KBM-7 (cell line): ENCODE data around the gene TM2D3.

ENCODE experiments used
- DNase-seq: peaks from one replicate; pipeline ENCODE4 v3.0.0-alpha.2; 2015
- in situ Hi-C: fragments of 300-500 bp; cut with MboI; formaldehyde crosslinking; loops from 2 replicates; pipeline ENCODE4 v1.14.3; 2020; ENCODE audit warnings: low sequenced_read_pairs, low pct_unique_long_range_greater_than_20kb, mixed read lengths

TM2D3 gene

DNA sequence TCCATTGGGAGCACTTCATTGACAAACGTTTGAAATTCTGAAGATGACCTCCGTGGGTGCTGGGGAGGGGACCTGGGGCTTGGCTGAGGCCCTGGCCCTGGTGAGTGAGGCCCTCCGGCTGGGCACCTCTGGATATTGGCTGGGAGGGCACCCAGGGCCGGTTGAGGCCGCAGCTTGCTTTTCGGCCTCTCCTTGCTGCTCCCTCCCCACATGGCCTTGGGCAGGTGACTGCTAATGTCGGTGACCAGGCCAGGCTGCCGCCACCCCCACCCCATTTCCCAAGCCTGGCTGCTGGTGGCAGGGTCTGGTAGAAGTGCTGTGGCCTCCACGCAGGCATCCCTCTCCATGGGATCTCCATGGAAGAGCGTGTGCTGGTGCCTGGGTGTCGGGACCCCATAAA is 39.5 kb downstream of the TM2D3 start:
- in situ Hi-C loops: no loop called here

DNA sequence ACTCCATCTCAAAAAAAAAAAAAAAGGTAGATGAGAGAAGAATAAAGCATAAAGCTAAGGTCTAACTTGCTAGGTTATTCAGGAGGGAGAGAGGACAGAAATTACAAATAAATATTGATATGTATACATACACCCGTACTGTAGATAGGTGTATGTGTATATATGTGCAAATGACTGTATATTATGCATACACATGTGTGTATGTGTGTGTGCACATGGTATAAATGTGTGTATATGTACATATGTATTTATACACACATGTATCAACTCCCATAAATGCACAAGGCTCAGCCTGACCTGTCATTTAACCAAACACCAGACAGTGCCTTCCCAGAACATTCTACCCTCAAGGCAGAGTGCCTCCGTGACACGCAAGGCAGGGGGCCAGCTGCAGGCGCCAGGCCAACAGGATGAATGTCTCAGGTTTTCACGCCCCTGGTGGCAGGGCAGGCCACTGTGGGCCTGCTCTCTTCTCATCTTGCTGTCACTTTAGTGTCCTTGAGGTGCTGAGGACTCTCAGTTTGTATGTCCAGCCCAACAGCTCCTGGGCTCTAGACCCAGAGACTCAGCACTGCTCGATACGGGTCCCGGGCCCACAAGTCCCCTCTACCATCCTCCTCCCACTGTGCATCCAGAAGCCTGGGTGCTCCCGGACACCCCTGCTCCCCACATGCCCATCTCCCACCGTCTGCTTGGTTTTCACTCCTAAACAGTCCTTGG is 40.4 kb downstream of the TM2D3 start:
- DNase-seq: no peak
- in situ Hi-C loops: no loop called here

More for the DNA sequence above, 39.5 kb downstream of the TM2D3 start:
- DNase-seq: no peak

- in situ Hi-C loops: no loop called here
- no peak for DNase-seq
These were observed 41.2 kb downstream of the TM2D3 start for GRCh38 chr15:101611007-101611406.

DNA sequence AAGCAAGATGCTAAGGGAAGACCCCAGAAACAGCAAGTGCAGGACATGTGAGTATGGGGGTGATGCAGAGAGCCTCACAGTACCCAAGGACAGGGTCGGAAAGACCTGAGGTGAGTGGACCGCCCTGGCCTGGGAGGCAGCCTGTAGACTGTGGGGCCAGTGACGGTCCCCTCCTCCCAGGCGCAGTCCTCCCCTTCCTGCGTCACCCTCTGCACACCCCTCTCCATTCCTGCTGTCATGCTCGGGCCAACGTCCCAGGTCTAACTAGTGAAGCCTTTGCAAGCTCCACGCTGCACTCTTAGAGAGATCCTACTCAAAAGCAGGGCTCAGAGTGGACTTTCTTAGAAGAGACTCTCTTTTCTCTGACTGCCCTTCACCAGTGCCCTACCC is 41.6 kb downstream of the TM2D3 start:
- no peak for DNase-seq
- in situ Hi-C loops: no loop called here

DNA sequence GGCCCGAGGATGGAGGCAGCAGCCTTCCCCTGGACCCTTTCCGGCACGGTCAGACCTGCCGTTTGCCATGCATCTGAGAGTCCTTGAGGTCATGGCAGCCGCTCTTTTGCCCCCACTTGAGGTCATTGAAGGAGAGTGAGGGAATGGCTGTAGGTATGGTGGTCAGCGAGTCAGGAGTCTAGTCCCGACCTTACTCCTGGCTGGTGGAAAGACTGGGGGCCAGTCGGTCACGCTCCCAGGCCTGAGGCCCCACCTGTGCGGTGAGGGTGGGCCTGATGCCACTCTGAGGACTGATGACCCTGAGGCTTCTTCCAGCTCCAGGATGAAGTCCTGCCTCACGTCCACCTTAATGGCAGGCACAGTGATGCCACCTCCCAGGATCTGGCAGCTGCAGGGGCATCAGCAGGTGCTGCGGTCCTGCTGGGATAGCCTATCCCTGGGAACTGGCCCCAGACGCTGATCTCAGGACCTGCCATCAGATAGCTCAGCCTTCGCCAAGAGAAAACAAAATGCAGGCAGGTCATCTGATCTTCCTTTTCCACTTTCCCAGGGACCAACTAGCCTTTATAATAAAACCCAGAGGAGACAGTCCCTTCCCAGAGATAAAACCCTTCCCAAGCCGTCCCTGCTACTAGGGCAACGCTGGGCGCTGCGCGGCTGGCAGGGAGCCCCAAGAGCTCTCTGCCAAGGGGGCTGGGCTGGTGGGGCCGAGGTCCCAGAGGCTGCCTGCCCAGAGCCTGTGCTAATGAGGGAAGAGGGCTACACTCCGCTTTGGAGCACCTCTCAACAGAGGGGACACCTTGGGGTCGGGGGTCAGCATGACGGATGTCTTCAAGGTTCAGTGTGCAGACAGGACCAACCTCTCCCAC is 42.2 kb downstream of the TM2D3 start:
- in situ Hi-C loops: no loop called here
- no peak for DNase-seq

DNA sequence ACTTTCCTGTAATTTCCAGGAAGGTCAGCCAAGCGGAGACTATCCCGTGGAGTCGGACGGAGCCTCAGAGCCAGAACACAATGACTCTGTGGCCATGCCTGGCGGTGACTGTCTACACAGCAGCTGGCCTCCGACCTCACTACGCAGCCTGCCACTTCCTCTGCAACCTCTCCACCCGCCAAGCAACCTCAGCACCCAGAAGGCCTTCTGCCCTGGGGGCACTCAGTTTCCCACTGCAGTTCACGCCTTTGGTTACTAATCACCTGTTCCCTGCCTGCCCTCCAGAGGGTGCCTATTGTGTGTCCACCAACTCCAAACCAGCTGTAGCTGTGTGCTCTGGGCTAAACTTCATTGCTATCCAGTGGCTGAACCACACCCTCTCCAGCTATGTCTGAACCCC is 44.0 kb downstream of the TM2D3 start:
- in situ Hi-C loops: no loop called here
- DNase-seq: no peak

DNA sequence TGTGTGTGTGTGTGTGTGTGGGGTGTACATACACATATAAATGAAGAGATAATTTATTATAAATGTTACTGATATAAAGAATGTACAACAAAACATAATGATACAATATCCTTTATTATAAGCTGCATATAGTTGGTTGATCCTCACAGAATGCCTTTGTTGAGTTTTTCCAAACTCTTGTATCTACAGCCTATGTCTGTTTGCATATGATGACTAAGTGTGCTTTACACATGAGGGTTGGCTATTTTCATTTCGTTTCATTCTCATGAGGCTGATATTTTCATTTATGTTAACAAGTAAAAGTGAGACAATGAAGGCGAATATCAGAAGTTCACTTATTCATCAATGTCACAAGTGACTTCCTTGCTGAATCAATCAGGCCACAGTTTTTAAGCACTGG is 45.1 kb downstream of the TM2D3 start:
- DNase-seq: no peak
- in situ Hi-C loops: no loop called here

DNA sequence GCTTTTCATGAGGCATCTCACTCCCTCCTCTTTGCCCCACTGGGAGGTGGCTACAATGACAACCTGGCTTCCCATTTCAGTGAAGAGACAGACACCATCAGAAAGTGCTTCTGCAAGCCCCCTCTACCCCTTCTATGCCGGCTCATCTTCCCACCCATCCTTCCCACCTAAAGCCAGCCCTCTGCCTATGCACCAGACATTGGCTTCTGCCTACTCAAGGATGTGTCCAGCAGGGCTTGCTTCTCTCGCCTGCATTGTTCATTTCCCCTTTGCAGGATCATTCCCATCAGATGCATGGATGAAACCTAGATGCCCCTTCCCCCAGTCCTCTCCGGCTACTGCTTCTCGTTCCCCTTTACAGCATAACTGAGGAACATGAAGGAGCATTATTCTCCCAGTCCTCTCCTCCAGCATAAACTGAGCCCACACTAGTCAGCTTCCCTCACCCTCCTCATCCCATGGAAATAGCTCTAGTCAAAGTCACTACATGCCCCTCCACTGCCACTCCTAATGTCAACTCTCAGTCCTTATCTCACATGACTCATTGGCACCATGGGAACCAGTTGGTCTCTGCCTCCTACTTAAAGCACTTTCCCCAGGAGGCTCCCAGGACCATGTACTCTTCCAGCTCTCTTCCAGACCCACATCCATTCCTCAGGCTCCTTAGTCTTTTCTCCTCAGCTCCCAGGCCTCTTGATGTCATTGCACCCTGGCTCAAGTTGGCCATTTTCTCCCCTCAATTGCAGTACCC is 47.9 kb downstream of the TM2D3 start:
- no peak for DNase-seq
- in situ Hi-C loops: no loop called here

DNA sequence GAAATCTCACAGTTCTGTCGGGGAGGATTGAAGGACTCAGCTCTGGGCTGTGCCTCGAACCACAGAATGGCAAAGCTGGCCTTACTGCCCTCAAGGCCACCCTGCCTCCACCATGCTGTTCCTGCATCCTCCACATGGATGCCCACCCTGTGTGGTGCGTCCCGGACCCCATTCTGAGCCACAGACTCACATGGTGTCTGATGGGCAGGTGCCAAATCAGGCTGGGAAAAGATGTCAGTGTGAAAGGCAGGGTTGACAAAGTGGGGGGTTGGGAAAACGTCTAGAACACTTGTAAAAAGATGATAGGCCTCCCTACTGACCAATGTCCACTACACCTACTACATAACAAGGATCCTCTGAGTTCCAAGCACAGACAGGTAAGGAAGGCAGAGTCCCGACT is 49.4 kb downstream of the TM2D3 start:
- DNase-seq: no peak
- in situ Hi-C loops: no loop called here

DNA sequence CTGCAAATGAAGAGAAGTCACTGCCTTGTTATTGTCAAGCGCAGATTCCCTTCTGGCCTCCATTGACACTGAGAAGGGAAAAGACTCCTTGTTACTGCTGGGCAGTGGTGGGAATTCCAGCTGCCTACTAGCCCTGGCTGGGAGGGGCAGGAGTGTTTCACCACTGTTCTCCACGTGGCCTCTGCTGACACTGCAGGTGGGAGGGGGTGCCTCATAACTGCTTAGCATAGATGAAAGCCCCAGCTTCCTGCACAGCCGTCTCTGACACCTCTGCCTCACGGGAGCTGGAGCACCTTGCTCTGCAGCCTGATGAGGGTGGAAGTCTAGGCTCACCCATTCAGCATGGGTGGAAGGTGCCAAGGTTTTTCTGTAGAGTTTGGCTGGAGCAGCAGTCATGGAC is 52.1 kb downstream of the TM2D3 start:
- no peak for DNase-seq
- in situ Hi-C loops: no loop called here

DNA sequence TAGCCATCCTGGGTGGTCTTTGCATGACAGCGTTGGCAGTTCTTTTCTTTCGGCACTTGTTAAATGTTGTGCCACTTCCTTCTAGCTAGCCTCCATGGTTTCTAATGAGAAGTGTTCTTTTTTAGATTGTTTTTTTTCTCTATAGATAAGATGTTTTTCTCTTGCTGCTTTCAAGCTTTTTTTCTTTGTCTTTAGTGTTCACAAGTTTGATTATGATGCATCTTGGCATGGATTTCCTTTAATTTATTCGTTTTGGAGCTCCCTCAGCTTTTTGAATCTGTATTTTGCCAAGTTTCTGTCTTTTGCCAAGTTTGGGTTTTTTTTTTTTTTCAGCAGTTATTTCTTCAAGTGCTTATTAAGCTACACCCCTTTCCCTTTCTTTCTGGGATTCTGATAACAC is 53.1 kb downstream of the TM2D3 start:
- in situ Hi-C loops: no loop called here
- no peak for DNase-seq

GRCh38 chr15:101597360-101597928 is 54.7 kb downstream of the TM2D3 start:
- in situ Hi-C loops: no loop called here
- DNase-seq: no peak

DNA sequence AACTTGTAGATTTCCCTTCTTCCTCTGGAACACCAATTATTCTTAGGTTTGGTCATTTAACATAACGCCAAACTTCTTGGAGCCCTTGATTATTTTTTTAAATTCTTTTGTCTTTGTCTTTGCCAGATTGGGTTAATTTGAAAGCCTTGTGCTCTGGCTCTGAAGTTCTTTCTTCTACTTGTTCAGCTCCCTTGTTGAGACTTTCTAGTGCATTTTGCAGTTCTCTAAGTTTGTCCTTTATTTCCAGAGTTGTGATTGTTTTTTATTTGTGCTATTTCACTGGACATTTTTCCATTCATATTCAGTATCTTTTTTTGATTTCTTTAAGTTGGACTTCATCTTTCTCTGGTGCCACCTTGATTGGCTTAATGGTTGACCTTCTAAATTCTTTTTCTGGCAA is 55.5 kb downstream of the TM2D3 start:
- in situ Hi-C loops: no loop called here
- DNase-seq: no peak
